ENCODE measurements around the gene UVRAG. TPM values are rescaled to one million over a fixed set of nuclear protein-coding genes. Genes with fewer than 3 reads are reported as not detected.
"Not testable (repeated sequence)": the region's sequence is repeated elsewhere in the genome, so short reads cannot be mapped to it uniquely, and the experiment has no call there.

Gene UVRAG
- total RNA-seq, 1 donor from 2014 or later: 24.3 TPM

GRCh38 chr11:76062733-76063132 lies 247.7 kb downstream of the UVRAG start:
- no peak for DNase-seq (ENCODE audit: low spot score)

- no peak for DNase-seq (ENCODE audit: low spot score)
Measured at GRCh38 chr11:76064192-76064591, 249.2 kb downstream of the UVRAG start.

GRCh38 chr11:76067099-76067498 lies 252.1 kb downstream of the UVRAG start:
- DNase-seq (ENCODE audit: low spot score): no peak

GRCh38 chr11:76069001-76069400 lies 254.0 kb downstream of the UVRAG start:
- DNase-seq (ENCODE audit: low spot score): no peak

GRCh38 chr11:76071090-76071489 lies 256.1 kb downstream of the UVRAG start:
- no peak for DNase-seq (ENCODE audit: low spot score)

GRCh38 chr11:76073724-76074123 lies 258.7 kb downstream of the UVRAG start:
- no peak for DNase-seq (ENCODE audit: low spot score)

- no peak for DNase-seq (ENCODE audit: low spot score)
Measured at GRCh38 chr11:76074148-76075095, 259.4 kb downstream of the UVRAG start.

GRCh38 chr11:76075716-76076115 lies 260.7 kb downstream of the UVRAG start:
- no peak for DNase-seq (ENCODE audit: low spot score)

- not testable (repeated sequence) for DNase-seq (ENCODE audit: low spot score)
Measured at GRCh38 chr11:76076253-76076652, 261.2 kb downstream of the UVRAG start.

GRCh38 chr11:76076749-76077148 lies 261.7 kb downstream of the UVRAG start:
- DNase-seq (ENCODE audit: low spot score): no peak

- DNase-seq (ENCODE audit: low spot score): no peak
Measured at GRCh38 chr11:76077575-76078150, 262.7 kb downstream of the UVRAG start.

GRCh38 chr11:76081084-76081483 lies 266.1 kb downstream of the UVRAG start:
- not testable (repeated sequence) for DNase-seq (ENCODE audit: low spot score)

- DNase-seq (ENCODE audit: low spot score): no peak
Measured at GRCh38 chr11:76083563-76084451, 268.8 kb downstream of the UVRAG start.

- DNase-seq (ENCODE audit: low spot score): no peak
Measured at GRCh38 chr11:76085270-76085669, 270.3 kb downstream of the UVRAG start.

GRCh38 chr11:76086743-76087635 lies 272.0 kb downstream of the UVRAG start:
- DNase-seq (ENCODE audit: low spot score): no peak

GRCh38 chr11:76087749-76088148 lies 272.7 kb downstream of the UVRAG start:
- no peak for DNase-seq (ENCODE audit: low spot score)

- DNase-seq (ENCODE audit: low spot score): no peak
Measured at GRCh38 chr11:76088511-76088910, 273.5 kb downstream of the UVRAG start.

- DNase-seq (ENCODE audit: low spot score): no peak
Measured at GRCh38 chr11:76090174-76090573, 275.2 kb downstream of the UVRAG start.

GRCh38 chr11:76090821-76091220 lies 275.8 kb downstream of the UVRAG start:
- DNase-seq (ENCODE audit: low spot score): no peak

- no peak for DNase-seq (ENCODE audit: low spot score)
Measured at GRCh38 chr11:76094740-76095139, 279.7 kb downstream of the UVRAG start.

- DNase-seq (ENCODE audit: low spot score): no peak
Measured at GRCh38 chr11:76095891-76096290, 280.9 kb downstream of the UVRAG start.
